Stimulated activated CD4-positive, alpha-beta T cell treated with anti-CD3 and anti-CD28 coated beads, Interleukin-4, amount 100 ng/mL, for 24 hours (primary cell): ENCODE measurements around the gene JAKMIP2.
"Not testable (repeated sequence)": the region's sequence is repeated elsewhere in the genome, so short reads cannot be mapped to it uniquely, and the experiment has no call there.

Experiments used
- DNase-seq: peaks from one replicate; pipeline ENCODE4 v3.0.0-alpha.2; 2020

JAKMIP2 gene

DNA sequence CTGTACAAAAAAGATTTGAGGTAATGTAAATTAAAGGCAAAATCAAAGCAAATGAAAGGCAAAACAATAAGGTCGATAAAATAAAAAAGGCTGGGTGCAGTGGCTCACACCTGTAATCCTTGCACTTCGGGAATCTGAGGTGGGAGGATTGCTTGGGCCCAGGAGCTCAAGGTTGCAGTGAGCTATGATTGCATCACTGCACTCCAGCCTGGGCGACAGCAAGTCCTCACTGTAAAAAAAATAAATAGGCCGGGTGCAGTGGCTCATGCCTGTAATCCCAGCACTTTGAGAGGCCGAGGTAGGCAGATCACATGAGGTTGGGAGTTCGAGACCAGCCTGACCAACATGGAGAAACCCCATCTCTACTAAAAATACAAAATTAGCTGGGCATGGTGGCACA is 200.3 kb downstream of the JAKMIP2 start:
- DNase-seq, result not testable (repeated sequence)

DNA sequence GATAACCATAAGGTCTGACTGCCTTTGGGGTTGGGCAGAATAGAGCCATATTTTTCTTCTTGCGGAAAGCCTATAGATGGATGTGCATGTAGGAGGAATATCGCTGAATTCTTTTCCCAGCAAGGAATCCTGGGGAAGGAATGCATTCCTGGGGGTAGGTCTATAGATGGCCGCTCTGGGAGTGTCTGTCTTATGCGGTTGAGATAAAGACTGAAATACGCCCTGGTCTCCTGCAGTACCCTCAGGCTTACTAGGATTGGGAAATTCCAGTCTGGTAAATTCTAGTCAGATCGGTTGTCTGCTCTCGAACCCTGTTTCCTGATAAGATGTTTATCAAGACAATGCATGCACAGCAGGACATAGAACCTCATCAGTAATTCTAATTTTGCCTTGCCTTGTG is 202.1 kb downstream of the JAKMIP2 start:
- not testable (repeated sequence) for DNase-seq

DNA sequence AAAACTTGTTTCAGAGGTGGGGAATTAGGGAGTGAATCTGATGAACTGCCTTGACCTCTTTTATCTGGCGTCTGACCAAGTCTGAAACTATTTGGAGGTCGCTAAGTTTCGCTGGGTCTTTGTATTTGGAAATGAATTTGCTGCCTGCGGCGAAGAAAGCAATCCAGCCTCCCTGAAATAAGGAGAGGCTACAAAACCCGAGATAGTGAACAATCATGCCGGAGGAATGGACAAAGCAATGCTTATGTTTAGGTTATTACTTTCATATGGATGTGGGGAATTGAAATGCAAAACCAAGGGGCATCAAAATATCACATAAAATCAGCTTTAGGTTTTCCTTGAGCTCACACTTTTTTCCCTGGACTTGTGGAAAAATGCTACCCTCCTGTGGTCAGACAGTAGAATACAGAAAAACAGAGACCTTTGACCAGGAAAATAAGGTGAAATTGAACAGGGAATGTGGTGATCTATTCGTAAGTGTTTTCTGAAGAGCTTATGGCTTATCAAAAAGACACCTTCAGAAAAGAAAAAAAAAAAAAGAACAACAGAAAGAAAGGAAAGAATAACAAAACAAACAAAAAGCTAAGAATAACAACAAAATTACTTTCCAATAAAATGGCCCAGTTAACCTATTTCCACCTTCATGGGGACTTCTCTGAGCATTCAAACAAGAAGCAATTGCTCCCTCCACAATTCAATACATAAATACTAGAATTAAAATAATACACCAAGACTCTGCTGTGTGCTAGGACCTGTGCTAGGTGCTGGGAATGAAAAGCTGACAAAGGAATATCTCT is 204.1 kb downstream of the JAKMIP2 start:
- DNase-seq, result no peak

DNA sequence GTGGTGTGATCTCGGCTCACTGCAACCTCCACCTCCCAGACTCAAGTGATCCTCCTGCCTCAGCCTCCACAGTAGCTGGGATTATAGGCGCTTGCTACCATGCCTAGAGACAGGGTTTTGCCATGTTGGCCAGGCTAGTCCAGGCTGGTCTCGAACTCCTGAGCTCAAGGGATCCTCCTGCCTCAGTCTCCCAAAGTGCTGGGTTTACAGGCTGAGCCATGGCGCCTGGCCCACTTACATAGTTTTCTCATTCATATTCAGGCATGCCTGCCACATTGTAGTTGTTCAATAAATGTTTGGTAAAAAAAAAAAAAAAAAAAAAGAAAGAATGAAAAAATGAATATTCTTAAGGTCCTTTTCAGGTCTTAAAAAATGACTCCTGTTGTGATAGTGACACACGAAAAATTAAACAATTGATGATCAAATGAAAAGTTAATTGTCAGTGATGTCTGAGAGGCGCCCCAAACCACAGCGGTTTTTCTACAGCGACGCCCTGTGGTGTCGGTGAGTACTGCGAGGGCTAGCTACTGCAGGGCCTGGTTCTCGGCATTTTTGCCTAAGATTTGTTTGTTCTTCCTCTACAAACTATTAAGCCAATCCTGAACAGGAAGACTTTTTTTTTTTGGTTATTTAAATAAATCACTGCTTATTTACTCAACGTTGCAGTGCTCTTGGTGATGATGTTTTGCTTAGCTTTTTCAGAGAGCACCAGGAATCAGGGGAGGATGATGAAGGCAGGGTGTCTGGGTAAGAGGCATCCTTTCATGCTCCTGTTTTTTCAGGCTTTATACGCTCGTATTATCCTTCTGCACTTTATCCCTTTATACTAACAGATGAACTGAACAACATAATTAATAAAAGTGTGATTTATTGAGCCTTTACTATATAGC is 205.6 kb downstream of the JAKMIP2 start:
- DNase-seq, result peak; percentile 7

DNA sequence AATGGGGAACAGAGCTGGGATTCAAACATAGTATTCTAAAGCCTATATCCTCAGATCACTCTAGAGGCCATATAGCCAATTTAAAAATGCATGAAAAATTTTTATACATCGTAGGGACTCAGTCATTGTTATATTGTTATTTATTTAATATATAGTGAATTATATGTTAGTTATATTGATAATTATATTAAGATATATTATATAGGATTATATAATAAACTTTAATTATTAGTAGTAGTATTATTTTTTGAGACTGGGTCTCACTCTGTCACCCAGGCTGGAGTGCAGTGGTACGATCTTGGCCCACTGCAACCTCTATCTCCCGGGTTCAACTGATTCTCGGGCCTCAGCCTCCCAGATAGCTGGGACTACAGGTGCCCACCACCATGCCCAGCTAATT is 206.9 kb downstream of the JAKMIP2 start:
- DNase-seq, result no peak

DNA sequence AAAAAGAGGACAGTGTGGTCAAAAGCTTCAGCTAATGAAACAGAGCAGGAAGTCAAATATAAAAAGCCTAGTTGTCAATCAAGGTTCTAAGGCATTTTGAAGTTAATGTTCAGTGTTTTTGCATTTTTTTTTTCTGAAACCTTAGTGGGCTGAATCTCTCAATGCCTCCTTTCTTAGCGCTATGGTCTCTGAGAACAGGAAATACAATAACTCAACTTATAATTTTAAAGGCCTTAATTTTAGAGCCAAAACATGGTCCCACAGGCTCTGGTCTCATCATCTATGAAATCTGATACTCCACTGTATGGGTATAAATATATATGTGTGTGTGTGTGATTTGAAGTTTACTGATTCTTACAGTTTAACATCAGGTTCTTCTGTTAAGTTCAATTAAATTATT is 209.3 kb downstream of the JAKMIP2 start:
- no peak for DNase-seq

DNA sequence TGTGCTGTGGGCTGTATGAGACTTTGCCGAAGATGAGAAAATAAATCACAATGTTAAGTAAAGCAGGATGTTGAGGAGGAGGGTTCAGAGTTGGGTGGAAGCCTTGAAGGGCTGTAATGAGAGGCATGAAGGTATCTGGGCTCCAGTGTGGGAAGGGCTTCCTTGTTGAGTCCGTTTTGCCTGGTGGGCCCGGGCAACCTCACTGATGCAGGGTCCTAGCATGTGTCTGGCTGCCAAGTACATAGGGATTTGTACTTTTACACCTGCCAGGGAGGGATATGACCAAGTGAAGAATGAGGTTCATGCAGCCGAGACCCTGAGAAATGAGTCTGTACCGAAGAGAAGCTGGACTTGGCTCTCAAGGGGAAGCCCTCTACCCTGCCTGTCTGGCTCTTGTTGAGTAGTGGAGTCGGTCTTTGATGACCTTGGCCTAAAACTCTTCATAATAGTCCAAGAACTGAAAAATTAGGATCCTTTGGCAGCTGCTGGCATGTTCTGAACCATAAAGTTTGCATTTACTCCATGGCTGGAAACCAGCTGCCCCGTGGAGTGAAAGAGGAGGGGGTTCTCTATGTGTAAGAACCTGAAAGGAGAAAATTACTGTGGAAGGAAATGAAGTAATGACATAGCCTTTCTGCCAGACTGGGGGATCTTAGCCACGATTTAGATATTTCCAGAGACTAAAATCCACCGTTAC is 213.7 kb downstream of the JAKMIP2 start:
- no peak for DNase-seq

DNA sequence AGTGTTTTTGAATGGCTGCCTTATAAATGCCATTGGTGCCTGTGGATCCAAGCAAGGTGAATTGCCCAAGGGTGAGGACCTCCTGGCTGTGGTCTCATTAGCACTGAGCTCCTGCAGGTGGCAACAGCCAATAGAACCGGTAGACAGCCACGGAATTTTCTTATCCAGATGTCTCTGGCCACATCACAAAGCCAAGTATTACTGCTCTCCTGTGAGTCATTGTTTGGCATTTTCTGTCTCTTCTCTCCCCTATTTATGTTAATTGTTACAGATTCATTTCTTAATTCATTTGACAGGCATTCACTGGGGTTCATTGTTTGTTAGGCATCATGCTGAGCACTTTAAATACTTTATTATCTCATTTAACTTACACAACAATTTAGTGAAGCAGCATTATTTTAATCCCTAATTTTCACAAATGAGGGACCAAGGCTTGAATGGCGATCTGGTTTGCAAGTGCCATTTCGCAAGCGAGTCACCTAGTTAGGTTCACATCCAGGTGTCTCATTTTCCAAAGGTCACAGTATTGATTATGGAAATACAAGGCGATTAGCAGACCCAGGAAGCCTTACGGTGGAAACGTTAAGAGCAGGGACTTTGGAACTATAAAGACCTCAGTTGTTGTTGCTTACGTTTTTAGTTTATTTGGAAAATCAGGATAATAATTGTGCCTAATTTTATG is 214.5 kb downstream of the JAKMIP2 start:
- DNase-seq, result no peak

DNA sequence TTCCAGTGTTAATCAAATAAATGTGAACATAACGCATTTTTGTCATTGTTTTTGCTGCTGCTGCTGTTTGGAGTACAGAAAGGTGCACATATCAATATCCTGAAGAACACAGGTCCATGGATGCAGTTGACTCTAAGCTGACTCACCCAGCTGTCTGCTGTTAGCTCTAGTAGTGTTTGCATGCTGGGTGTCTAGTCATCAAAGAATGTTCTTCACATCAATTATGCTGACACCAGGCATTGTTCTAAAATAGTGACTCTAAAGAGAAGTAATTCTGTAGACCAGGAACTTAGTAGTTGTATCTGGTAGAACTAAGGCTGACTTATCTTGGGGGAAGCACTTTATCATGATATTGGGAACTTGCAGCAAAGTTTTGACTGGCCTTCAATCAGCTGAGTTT is 217.0 kb downstream of the JAKMIP2 start:
- DNase-seq, result no peak

DNA sequence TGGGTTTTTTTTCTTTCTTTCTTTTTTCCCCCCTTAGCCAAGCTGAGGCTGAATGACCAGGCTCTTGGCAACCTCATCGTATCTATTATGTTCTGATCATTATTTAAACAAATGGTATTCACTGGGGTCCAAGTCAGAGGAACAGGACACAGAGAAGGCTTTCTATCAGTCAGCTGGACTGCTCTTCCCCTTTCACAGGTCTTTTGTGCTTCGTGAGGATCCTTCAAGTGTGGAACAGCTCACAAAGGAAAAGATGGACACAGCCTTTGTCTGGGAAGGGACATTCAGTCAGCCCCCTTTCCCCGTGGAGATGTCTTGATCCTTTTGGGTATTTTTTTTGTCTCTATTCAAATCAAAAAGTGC is 218.4 kb downstream of the JAKMIP2 start:
- no peak for DNase-seq

DNA sequence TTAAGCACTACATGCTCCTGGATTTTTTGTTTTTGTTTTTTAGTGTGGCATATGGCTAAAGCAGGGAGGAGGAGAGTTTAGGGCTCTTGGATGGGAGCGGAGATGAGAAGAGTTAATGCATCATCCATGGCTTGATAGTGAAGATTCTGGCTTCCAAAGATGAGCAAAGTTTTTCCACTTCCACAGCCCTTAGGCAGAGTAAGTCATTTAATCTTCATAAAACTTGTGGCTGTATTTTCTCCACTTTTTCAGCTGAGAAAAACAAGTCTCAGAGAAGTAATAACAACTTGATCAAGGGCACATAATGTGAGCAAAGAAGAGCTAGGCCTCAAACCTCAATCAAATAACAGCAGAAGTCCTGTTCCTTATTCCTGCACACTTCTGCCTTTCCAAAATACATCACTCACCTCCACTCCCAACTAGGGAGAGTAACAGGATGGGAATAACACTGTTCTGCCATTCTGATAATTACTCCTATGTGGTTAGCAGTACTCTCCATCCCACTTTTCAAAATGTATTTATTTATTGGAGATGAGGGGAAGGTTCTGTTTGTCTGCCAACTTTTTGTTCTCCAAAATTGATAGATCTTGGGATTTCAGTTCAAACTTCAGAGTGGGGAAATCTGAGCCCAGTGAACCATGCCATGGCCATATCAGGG is 218.9 kb downstream of the JAKMIP2 start:
- DNase-seq, result no peak

DNA sequence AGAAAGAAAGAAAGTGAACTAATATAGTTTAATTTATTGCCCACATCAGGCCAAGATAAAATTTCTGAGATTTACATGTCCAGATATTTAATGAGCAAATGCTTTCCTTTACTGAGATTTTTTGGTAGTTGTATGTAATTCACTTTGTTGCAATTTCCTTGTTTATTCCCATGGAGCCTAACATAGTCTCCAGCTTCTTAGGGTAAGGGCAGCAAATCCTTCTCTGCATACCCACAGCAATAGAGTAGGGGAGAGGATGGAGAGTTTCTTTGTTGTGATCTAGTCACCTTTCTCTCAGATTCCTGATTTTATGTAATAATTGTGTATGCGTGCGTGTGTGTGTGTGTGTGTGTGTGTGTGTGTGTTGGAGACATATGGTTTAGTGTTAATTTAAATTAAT is 221.1 kb downstream of the JAKMIP2 start:
- no peak for DNase-seq

DNA sequence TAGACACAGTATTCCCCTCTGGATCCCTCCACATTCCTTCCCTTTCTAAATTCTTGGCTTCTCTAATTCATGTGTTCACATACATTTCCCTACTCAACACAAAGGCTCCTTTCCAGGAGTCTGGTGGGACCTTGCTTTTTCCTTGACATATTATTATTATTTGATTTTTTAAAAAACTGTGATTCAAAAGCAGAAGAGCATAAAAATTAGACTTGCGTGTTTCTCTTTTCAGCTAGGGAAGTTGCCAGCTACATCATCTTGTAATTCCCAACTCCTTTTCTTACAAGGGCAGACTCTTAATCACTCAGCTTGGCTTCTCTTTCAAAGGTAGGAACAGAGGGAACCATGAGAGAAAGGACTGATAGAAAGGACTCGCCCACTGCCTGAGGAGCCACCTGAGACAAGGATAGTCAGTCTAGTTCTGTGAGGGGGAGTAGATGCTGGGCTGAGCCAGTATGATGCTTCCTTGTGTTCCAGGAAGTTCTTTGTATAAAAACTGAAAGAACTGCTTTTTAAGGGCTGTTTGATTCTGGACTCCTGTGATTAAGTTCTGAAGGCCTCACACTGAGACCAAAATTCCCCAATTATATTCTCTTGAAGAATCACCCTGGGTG is 221.7 kb downstream of the JAKMIP2 start:
- DNase-seq, result no peak

DNA sequence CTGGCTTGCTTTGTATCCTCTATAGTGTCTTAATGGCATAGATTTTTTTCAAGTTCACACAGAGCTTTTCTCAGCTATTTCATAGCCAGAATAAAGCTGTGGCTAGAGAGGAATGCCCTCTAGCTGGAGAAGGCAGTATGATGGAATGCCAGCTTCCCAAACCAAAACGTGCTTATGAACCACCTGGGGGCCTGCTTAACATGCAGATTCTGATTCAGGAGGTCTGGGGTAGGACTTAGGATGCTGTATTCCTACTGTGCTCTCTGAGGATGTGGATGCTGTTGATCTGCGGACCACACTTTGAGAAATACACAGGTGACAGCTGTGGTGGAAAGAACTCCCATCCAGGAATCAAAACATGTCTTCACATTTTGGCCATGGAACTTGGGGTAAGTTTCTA is 222.8 kb downstream of the JAKMIP2 start:
- no peak for DNase-seq

DNA sequence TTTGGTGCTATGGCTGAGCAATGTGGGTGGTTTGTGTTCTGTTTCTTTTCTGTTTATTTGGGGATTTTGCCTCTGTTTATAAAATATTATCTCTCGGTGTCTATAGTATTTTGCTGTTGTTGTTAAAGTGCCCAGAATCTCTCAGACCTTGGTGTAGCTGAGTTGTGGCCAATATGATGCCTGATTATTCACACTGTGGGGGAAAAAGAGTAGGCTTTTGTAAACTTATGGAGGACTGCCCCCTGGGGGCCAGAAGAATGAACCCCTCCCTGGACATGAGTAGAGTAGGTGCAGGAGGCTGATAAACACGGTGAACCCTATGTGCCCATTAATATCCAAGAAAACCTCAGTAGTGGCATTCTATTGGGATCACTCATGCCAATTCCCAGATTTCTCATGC is 223.7 kb downstream of the JAKMIP2 start:
- DNase-seq, result no peak

DNA sequence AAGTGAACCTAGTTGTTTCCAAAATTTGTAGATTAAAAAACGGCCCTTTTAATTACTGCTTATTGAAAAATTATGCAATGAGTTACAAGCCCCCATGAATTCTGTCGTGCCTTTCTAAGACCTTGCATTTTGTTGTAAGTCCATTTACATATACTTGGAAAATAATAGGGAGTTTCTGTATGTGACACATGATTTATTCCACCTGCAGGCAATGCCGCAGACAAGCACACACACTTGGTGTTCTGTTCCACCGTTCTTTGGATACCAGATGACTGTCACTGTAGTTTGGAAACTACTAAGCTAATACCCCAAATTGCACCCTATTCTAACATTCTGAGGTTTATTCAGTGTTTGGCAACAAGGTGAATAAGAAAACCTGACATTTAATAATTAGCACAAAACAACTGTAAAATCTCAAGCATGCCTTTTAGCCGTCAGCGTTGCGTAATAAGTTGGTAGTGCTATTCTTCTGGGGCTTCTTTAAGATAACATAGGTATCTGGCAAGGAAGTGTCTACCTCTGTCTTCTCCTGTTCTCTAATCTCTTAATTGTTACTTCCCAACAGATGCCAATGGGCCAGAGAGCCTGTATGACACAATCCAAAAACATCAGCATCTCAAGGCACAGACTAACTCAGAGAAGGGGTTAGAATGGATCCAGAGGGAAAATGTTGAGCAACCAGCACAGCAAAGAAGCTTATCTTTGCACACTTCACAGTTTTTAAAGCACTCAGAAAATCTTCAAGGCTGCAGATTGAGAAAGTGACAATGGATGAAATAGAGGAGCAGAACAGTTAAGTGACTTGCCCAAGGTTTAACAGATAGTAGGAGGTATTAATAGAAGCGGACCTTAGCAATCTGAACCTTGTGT is 224.4 kb downstream of the JAKMIP2 start:
- DNase-seq, result no peak

DNA sequence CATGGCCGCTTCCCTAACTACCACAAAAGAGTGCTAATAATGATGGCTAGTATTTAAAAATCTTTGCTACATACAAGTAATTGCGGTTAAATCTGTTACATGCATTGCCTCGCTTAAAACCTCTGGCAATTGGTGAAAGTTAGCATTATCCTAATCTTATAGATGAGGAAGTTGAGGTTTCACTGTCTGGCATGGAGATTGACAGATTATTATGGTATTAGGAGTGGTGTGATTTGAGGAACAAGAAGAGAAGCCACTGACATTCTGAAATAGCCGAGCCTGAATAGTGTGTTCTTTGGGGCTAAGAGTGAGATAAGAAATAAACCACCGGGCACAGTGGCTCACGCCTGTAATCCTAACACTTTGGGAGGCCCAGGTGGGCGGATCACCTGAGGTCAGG is 227.4 kb downstream of the JAKMIP2 start:
- no peak for DNase-seq

DNA sequence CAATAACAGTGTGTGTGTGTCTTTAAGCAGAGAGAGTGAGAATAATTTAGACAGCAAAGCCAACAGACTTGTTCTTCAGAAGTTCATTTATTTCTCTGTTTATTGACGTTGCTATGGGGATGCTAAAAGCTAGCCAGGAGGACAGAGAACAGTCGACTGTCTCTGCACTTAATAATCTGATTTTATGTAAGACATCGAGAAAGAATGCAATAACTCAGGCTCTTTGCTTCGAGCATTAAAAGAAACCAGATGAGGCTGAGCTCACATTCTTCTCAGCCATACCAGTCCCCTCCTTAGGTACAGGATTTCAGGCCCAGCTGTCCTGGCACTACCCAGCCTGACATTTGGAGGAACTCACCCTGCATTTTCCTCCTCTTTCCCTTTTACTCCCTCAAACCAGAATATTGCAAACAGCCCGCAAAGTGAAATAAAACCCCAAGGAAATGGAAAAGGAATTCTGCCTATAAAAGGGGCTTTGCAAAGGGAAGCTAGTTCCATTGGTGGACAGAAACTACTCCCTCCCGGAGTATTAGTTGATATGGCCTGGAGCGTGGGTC is 228.2 kb downstream of the JAKMIP2 start:
- no peak for DNase-seq

DNA sequence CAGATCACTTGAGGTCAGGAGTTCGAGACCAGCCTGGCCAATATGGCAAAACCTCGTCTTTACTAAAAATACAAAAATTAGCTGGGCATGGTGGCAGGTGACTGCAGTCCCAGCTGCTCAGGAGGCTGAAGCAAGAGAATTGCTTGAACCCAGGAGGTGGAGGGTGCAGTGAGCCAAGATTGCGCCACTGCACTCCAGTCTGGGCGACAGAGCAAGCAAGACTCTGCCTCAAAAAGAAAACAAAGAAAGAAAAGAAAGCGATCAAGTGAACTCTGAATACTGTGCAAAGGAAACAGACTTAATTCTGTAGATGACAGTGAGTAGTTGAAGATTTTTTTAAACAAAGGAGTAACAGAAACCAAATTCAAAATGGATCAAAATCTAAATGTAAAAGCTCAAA is 228.7 kb downstream of the JAKMIP2 start:
- not testable (repeated sequence) for DNase-seq

DNA sequence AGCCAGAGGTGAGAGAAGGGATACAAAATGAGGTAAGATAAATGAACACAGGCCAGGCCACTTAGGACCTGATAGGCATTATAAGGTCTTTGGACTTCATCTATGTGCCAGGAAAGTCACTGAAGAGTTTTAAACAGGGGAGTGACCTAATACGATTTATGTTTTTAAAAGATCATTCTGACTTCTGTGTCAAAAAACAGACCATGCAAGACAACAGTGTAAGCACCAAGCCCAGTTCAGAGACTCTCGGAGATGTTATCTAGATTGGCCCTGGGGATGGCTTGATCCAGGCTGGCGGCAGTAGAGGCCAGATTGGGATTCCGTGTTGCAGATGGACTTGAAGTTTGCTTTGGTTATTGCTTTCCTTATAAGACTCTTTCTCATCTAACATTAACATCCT is 229.6 kb downstream of the JAKMIP2 start:
- DNase-seq, result no peak

DNA sequence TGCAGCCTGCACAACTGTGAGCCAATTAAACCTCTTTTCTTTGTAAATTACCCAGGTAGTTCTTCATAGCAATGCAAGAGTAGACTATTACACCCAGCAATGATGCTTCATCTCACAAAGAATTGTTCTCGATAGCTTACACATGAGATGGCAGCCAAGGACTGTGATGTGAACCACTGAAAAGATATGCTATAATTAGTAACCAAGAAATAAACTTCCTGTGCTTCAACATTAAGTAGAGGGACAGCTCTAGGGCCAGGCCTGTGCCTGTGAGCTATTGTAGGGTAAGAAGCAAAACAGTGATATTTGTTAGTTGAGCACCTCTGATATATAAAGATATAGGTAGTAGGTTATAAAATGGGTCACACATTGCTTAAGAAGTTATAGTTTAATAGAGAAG is 230.9 kb downstream of the JAKMIP2 start:
- no peak for DNase-seq
